GM19351 (cell line): ENCODE results near the gene TOGARAM2.

ENCODE experiments used
- ATAC-seq: cut with Tn5 transposase; IDR thresholded peaks from one replicate; pipeline ENCODE4 v1.9.1; 2021; ENCODE audit warnings: mild to moderate bottlenecking, moderate library complexity; ENCODE audit not compliant: unreplicated experiment

Gene TOGARAM2

GRCh38 chr2:28997237-28997846, 16.2 kb downstream of the TOGARAM2 start:
- ATAC-seq, result no peak

- no peak for ATAC-seq
Observed at GRCh38 chr2:28997847-28998735, 17.0 kb downstream of the TOGARAM2 start.

DNA sequence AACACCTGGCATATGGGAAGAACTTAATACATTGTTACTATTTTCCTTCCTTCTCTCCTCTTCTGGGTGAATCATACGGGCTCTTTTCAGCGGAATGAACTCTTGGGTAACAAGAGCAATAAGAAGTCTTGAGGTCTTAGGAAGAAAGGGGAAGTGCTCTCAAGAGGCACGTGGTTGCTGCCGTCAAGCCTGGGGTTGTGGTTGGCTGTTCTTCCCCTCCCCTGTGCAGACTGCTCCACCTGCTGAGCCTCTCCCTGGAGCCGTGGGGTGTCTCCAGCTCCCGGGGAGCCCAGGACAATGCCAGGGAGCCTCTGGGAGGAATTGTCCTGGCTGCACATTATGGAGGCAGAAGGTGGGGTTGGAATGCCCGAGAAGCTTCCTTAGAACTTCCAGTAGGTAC, 19.4 kb downstream of the TOGARAM2 start:
- ATAC-seq, result peak; percentile 100

DNA sequence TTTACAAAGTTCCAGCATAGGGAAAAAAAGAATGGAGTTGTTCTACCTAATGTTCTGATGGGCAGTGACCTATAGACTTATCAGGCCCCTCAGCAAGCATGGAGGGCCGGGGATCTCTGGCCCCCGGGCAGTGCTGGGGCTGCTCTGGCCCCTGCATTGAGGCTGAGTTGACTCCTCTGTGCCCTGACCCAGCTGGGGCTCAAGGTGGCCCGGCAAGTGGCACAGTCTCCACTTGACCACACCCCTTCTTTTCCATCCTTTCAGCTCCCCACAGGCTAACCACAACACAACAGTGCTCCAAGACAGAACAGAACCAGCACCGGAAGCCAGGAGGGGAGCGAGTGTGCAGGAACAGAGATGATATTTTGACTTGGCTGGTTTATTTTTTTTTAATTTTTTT, 19.9 kb downstream of the TOGARAM2 start:
- ATAC-seq, result peak; percentile 8

DNA sequence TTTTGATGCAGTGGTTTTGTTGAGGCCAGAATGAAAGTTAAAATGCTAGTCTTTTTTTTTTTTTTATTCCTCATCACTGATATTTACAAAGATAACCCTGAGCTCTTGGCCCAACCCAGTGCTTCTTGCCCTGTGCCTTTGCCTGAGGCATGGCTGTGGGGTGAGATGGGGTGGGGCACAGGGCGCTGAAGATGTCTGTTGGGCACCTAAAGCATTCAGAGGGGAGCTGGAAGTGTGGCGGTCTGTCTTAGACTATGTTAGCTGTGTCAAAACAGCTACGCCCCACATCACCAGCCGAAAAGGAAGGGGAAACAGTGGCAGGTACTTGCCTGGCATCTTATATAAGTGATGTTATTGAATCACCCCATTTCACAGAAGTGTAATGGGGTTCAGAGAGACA, 20.7 kb downstream of the TOGARAM2 start:
- ATAC-seq, result no peak

GRCh38 chr2:29004755-29005154, 23.7 kb downstream of the TOGARAM2 start:
- no peak for ATAC-seq

DNA sequence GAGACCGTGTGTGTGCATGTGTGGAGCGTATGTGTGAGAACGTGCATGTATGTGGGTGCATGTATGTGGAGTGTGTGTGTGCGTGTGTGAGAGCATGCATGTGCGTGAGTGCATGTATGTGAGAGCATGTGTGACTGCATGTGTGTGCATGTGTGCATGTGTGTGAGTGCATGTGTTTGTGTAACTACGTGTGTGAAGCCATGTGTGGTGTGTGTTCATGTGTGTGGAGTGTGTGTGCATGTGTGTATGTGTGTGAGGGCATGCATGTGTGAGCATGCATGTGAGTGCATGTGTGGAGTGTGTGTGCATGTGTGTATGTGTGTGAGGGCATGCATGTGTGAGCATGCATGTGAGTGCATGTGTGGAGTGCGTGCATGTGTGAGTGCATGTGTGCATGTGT, 24.2 kb downstream of the TOGARAM2 start:
- ATAC-seq, result no peak

DNA sequence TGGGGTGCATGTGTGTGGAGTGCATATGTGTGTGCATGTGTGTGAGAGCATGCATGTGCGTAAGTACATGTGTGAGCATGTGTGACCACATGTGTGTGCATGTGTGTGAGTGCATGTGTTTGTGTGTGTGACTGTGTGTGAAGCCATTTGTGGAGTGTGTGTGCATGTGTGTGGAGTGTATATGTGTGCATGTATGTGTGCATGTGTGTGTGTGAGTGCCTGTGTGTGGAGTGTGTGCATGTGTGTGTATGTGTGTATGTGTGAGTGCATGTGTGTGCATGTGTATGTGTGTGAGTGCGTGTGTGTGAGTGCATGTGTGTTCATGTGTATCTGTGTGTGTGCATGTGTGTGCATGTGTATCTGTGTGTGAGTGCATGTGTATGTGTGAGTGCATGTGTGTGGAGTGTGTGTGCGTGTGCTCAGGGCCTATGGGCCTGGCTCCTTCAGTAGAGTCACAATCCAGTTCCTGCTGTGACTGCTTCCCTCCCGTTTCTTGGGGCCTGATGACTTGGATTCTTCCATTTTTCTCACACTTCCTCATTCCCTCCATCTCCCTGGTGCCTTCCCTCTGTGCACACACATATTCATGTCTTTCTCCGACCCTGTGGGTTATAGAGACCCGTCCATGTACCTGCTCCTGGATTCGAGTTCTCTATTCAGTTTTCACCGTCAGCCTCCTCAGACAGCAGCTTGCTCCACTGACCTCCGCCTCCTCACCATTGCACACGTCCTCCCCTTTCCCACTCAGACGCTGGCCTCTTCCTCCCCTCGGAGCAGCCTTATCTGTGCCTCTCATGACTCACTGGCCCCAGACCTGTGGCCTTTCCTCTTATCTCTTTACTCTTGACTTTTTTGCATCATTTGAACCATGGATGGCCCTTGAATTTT, 25.2 kb downstream of the TOGARAM2 start:
- ATAC-seq, result no peak

DNA sequence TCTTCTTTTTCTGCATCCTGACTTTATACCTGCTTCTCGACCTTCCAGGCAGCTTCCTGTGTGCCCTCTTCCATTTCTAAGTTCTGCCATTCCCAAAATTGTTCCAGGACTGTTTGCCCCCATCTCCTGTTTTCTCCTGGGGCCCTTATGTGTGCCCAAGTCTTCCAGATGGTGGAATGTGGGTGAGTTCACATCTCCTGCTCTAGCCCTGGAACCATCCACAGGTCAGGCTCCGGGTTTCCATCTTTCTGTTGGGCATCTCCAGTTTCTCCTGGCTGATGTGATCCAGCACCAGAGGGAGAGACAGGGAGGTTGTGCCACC, 25.8 kb downstream of the TOGARAM2 start:
- ATAC-seq, result no peak

DNA sequence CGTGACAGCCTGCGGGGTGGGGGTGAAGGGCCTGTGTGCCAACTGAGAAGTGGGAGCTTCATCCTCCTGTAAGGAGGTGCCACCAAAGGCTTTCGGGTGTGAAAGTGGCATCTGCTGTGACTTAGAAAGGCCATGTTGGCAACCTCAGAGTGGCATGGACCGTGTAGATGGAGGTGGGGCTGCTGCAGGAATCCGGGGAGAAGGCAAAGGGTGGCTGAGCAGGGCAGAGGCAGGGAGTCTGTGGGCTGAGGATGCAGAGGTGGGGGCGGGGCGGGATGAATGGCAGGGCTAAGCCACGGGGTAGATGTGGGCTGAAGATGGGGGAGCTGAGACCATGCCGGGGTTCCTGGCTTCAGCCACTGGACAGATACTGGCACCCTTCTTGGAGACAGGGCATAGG, 28.2 kb downstream of the TOGARAM2 start:
- no peak for ATAC-seq

GRCh38 chr2:29009711-29010677, 28.9 kb downstream of the TOGARAM2 start:
- no peak for ATAC-seq

GRCh38 chr2:29010946-29011345, 29.8 kb downstream of the TOGARAM2 start:
- ATAC-seq, result no peak

GRCh38 chr2:29011418-29012060, 30.4 kb downstream of the TOGARAM2 start:
- no peak for ATAC-seq

- ATAC-seq, result no peak
Observed at GRCh38 chr2:29012211-29012681, 31.1 kb downstream of the TOGARAM2 start.

DNA sequence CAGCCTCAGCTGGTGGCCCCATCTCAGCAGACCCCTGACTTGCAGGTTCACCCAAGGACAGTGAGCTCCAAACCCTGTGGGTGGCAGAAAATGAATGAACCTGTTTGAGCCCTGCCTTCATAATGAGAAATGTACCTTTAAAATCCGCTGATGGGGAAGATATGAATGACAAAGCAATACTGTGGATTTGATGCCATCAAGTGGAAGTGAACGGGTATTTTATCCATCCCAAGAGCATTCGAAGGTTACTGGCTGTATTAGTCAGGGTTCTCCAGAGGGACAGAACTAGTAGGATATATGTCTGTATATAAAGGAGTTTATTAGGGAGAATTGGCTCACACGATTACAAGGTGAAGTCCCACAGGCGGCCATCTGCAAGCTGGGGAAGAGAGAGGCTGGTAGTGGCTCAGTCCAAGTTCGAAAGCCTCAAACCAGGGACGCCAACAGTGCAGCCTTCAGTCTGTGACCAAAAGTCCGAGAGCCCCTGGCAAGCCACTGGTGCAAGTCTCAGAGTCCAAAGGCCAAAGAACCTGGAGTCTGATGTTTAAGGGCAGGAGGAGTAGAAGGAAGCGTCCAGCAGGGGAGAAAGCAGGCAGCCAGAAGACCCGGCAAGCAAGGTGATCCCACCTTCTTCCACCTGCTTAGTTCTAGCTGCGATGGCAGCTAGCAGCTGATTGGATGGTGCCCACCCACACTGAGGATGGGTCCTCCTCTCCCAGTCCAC, 32.1 kb downstream of the TOGARAM2 start:
- ATAC-seq, result no peak

GRCh38 chr2:29014331-29014730, 33.2 kb downstream of the TOGARAM2 start:
- no peak for ATAC-seq

DNA sequence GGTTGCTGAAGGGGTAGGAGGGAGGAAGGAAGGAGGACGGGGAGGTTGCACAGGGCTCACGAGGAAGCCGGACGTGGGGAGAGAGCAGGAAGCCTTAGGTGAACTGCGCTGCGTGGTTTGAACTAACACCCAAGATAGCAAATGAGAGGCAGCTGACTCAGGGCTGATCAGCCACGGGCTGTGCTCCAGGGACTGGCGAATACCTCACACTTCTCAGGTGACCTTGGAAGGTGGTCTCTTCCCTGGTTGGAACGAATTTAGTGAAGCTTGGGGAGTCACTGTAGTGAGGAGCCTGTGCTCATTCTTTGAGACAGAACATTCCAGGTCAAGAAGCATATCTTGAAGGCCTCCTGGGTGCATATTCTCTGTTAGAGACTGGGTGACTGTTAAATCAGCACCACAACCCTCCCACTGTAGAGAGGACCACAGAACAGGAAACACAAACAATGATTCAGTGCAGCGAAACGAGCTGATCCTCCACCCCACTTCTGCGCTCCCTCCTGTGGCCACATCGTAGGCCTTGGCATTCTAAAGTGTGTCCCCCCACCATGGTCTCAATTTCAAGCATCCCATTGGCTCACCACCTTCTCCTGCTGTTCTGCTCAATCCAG, 33.8 kb downstream of the TOGARAM2 start:
- peak; percentile 68 for ATAC-seq

DNA sequence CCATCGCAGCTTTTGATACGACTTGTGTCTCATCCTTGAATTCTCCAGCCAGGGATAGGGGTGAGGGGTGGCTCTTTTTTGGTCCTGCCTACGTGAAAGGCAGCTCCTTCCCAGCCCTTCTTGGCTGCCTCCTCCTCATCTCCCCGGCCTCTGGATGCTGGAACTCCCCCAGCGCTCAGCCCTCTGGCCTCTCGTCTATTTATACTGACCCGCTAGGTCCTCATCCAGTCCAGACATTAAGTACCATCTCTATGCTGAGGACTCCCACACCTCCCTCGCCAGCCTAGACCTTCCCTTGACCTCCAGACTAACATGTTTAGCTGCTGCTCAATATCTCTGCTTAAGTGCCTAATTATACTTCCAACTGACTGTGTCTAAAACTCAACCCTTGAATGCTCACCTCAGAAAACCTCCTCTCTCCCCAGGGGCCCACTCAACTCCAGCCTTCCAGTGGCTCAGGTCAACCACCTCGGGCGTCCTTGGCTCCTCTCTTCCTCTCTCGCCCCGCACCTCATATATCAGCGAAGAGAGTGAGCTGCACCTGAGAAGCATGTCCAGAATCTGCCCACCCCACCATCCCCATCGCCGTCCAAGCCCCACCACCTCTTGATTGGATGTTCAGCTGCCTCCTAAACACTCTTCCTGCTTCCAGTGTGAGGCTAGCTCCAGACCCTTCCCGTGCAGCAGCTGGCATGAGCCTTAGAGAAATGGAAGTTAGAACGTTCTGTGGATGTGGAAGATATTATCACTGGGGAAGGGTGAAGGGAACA, 34.8 kb downstream of the TOGARAM2 start:
- no peak for ATAC-seq
